GM23338 (cell line): Measurements from ENCODE around the gene MYOCD.

ENCODE experiments used
- JUNB ChIP-seq: IDR thresholded peaks from one replicate; pipeline ENCODE4 v1.6.1; 2016; ENCODE audit warnings: antibody characterized with exemption; ENCODE audit not compliant: unreplicated experiment
- POLR2AphosphoS5 ChIP-seq: IDR thresholded peaks from 2 replicates; pipeline ENCODE4 v1.6.1; 2016; ENCODE audit warnings: antibody characterized with exemption, low read depth
- TF ChIP-seq, protein P1 (sequence below), 2 experiments: fragments of 200-600 bp in 1 of 2; sonication (generic) in 1 of 2; conservative IDR thresholded peaks; 2 replicates each; pipeline versions ENCODE4 v1.5.1 to v1.6.1; 2016 to 2017; ENCODE audit warnings: antibody characterized with exemption in 2 of 2, low read depth in 2 of 2, mild to moderate bottlenecking in 2 of 2, moderate library complexity in 1 of 2

DNA sequence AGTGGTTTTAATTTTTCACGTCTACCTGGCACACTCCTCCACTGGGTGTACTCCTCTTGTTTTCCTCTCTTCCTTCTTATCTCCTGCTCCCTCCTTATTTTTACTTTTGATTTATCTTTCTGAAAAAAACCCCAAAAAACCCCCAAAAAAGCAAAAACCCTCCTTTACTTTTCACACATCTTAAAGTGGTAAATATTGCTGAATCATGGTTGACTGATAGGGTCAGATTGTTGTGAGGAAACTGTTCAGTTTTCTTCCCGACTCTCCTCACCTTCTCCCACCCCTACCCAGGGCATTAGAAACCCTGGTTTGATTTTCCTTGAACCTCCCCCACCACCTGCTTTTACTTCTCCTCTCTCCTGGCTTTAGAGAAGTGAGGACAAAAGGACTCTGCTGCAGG, 149.0 kb downstream of the MYOCD start:
- TF ChIP-seq, protein P1, sequence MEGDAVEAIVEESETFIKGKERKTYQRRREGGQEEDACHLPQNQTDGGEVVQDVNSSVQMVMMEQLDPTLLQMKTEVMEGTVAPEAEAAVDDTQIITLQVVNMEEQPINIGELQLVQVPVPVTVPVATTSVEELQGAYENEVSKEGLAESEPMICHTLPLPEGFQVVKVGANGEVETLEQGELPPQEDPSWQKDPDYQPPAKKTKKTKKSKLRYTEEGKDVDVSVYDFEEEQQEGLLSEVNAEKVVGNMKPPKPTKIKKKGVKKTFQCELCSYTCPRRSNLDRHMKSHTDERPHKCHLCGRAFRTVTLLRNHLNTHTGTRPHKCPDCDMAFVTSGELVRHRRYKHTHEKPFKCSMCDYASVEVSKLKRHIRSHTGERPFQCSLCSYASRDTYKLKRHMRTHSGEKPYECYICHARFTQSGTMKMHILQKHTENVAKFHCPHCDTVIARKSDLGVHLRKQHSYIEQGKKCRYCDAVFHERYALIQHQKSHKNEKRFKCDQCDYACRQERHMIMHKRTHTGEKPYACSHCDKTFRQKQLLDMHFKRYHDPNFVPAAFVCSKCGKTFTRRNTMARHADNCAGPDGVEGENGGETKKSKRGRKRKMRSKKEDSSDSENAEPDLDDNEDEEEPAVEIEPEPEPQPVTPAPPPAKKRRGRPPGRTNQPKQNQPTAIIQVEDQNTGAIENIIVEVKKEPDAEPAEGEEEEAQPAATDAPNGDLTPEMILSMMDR (conservative IDR thresholded peaks at IDR 0.05; ENCODE audit: low read depth in 2 of 2): no peak
- TF ChIP-seq POLR2AphosphoS5 (no peak), JUNB (no peak)
